Thoracic aorta (tissue), 2 donors: ENCODE measurements around the gene PCDHGB7. TPM values are rescaled to one million over a fixed set of nuclear protein-coding genes. Genes with fewer than 3 reads are reported as not detected.
A peak's percentile ranks its signal among the peaks of the same experiment; 100 is the strongest.
"Not testable (repeated sequence)": the region's sequence is repeated elsewhere in the genome, so short reads cannot be mapped to it uniquely, and the experiment has no call there.

ENCODE experiments used
- ATAC-seq: fragments of 150-250 bp; one replicate; pipeline ENCODE4 v1.8.0; 2017; ENCODE audit warnings: low read depth; ENCODE audit not compliant: insufficient number of reproducible peaks, low FRiP score
- DNase-seq: peaks from one replicate; pipeline ENCODE4 v3.0.0-alpha.2; 2020; ENCODE audit warnings: low spot score
- H3K27ac ChIP-seq, 2 donors: fragments of 200-600 bp; sonication (generic); 1 replicate in 1 of 2; 2 replicates in 1 of 2; pipeline ENCODE4 v1.5.1; 2016; ENCODE audit warnings: mild to moderate bottlenecking in 2 of 2, moderate library complexity in 2 of 2
- H3K27me3 ChIP-seq: fragments of 200-600 bp; sonication (generic); replicated peaks from 2 replicates; pipeline ENCODE4 v1.6.0; 2016; ENCODE audit warnings: mild to moderate bottlenecking; ENCODE audit not compliant: insufficient read depth
- H3K36me3 ChIP-seq: fragments of 200-600 bp; sonication (generic); one replicate; pipeline ENCODE4 v1.5.1; 2016
- H3K4me1 ChIP-seq, 2 donors: fragments of 200-600 bp; sonication (generic); 1 replicate in 1 of 2; 2 replicates in 1 of 2; pipeline versions ENCODE4 v1.5.1 to v1.6.0; 2016; ENCODE audit warnings: low read depth in 2 of 2, mild to moderate bottlenecking in 1 of 2; ENCODE audit not compliant: control insufficient read depth in 1 of 2
- H3K4me3 ChIP-seq: fragments of 200-600 bp; sonication (generic); 2 replicates; pipeline ENCODE4 v1.5.1; 2016; ENCODE audit warnings: mild to moderate bottlenecking
- H3K9me3 ChIP-seq: fragments of 200-600 bp; sonication (generic); 2 replicates; pipeline ENCODE4 v1.5.1; 2016
- total RNA-seq, 2 donors: library from RNA; depleted of rRNA; stranded (reverse); fragments of >200 nt; gene quantifications; one replicate each; pipeline versions ENCODE4 v1.1.0 to v1.2.3, GENCODE V29; 2016
- TF ChIP-seq, protein P1 (sequence below): fragments of 200-600 bp; sonication (generic); IDR thresholded peaks from one replicate; pipeline ENCODE4 v1.5.1; 2019; ENCODE audit warnings: antibody characterized with exemption

The PCDHGB7 gene
- total RNA-seq, 2 donors from 2014 or later = 18.0 to 28.1 TPM

DNA sequence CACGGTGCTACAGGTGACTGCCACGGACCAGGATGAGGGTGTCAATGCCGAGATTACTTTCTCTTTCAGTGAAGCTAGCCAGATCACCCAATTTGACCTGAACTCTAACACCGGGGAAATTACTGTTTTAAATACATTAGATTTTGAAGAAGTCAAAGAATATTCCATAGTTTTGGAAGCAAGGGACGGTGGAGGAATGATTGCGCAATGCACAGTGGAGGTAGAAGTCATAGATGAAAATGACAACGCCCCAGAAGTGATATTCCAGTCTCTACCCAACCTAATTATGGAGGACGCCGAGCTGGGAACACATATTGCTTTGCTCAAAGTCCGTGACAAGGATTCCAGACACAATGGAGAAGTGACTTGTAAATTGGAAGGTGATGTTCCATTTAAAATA is 28.8 kb upstream of the PCDHGB7 start:
- TF ChIP-seq, protein P1, sequence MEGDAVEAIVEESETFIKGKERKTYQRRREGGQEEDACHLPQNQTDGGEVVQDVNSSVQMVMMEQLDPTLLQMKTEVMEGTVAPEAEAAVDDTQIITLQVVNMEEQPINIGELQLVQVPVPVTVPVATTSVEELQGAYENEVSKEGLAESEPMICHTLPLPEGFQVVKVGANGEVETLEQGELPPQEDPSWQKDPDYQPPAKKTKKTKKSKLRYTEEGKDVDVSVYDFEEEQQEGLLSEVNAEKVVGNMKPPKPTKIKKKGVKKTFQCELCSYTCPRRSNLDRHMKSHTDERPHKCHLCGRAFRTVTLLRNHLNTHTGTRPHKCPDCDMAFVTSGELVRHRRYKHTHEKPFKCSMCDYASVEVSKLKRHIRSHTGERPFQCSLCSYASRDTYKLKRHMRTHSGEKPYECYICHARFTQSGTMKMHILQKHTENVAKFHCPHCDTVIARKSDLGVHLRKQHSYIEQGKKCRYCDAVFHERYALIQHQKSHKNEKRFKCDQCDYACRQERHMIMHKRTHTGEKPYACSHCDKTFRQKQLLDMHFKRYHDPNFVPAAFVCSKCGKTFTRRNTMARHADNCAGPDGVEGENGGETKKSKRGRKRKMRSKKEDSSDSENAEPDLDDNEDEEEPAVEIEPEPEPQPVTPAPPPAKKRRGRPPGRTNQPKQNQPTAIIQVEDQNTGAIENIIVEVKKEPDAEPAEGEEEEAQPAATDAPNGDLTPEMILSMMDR = no peak
- no peaks in the 10 kb centered on the region for H3K27me3 ChIP-seq
- H3K9me3 ChIP-seq = peaks cover 95% of the 10 kb centered on the region
- ATAC-seq (no peak), DNase-seq (no peak)
- H3K4me1 ChIP-seq = no peaks in the 10 kb centered on the region
- H3K36me3 ChIP-seq = peaks cover 5% of the 10 kb centered on the region
- no peak overlapping the region for H3K27ac ChIP-seq
- no peak overlapping the region for H3K4me3 ChIP-seq

DNA sequence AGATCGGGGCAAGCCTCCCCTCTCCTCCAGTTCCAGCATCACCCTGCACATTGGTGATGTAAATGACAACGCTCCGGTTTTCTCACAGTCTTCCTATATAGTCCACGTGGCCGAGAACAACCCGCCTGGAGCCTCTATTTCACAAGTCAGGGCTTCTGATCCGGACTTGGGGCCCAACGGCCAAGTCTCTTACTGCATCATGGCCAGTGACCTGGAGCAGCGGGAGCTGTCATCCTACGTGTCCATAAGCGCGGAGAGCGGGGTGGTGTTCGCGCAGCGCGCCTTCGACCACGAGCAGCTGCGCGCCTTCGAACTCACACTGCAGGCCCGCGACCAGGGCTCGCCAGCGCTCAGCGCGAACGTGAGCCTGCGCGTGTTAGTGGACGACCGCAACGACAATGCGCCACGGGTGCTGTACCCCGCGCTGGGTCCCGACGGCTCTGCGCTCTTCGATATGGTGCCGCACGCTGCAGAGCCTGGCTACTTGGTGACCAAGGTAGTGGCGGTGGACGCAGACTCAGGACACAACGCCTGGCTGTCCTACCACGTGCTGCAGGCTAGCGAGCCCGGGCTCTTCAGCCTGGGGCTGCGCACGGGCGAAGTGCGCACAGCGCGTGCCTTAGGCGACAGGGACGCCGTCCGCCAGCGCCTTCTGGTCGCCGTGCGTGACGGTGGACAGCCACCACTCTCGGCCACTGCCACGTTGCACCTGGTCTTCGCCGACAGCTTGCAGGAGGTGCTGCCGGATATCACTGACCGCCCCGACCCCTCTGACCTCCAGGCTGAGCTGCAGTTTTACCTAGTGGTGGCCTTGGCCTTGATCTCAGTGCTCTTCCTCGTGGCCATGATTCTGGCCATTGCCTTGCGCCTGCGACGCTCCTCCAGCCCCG is 28.1 kb upstream of the PCDHGB7 start:
- Histone ChIP-seq H3K27ac (no peak overlapping the region), H3K27me3 (no peaks in the 10 kb centered on the region), H3K4me1 (no peaks in the 10 kb centered on the region), H3K9me3 (peaks cover 95% of the 10 kb centered on the region), H3K36me3 (peaks cover 5% of the 10 kb centered on the region), H3K4me3 (peak overlapping the region; percentile 12)
- ATAC-seq (no peak), DNase-seq (no peak)
- TF ChIP-seq, protein P1 = no peak

DNA sequence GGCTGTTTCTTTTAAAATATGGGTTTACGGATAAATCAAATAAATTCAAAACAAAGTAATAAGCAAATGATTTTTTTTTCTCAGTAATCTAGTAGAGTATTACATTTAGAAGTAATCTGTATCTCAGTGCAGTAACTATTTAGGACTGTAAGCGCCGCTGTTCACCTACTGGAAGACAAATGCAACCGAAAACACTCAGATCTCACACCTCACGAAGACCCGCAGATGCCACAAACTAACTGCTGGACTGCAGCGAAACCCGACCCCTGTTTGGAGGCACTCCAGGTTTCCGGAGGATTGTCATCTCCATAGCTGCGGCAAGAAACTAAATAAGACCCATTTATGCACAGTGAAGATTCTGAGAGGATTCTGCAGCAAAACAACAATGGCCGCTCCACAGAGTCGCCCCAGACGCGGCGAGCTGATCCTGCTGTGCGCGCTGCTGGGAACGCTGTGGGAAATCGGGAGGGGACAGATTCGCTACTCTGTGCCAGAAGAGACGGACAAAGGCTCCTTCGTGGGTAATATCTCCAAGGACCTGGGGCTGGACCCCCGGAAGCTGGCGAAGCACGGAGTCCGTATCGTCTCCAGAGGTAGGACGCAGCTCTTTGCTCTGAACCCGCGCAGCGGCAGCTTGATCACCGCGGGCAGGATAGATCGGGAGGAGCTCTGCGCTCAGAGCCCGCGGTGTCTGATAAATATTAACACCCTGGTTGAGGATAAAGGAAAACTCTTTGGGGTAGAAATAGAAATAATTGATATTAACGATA is 24.9 kb upstream of the PCDHGB7 start, which contains the start of gene PCDHGA8:
TSS of gene PCDHGA8 (plus strand) at position 205 of the 770 bp plus-strand sequence. CDS start at position 386, 181 bp downstream.
- Histone ChIP-seq H3K27me3 (no peaks in the 10 kb centered on the region), H3K27ac (no peak within 1 kb of the TSS), H3K4me1 (no peaks in the 10 kb centered on the region), H3K36me3 (peaks cover 5% of the 10 kb centered on the region), H3K9me3 (peaks cover 91% of the 10 kb centered on the region), H3K4me3 (peak within 1 kb of the TSS; percentile 32)
- DNase-seq = no peak
- no peak for ATAC-seq
- TF ChIP-seq, protein P1 = no peak

DNA sequence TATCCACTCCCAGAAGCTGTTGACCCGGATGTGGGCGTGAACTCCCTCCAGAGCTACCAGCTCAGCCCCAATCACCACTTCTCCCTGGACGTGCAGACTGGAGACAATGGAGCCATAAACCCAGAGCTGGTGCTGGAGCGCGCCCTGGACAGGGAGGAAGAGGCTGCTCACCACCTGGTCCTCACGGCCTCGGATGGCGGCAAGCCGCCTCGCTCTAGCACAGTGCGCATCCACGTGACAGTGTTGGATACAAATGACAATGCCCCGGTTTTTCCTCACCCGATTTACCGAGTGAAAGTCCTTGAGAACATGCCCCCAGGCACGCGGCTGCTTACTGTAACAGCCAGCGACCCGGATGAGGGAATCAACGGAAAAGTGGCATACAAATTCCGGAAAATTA is 24.2 kb upstream of the PCDHGB7 start:
- Histone ChIP-seq H3K36me3 (peaks cover 5% of the 10 kb centered on the region), H3K4me3 (peak overlapping the region; percentile 23), H3K27me3 (no peaks in the 10 kb centered on the region), H3K27ac (no peak overlapping the region), H3K4me1 (no peaks in the 10 kb centered on the region), H3K9me3 (peaks cover 93% of the 10 kb centered on the region)
- ATAC-seq (no peak), DNase-seq (no peak)
- TF ChIP-seq, protein P1 = no peak

DNA sequence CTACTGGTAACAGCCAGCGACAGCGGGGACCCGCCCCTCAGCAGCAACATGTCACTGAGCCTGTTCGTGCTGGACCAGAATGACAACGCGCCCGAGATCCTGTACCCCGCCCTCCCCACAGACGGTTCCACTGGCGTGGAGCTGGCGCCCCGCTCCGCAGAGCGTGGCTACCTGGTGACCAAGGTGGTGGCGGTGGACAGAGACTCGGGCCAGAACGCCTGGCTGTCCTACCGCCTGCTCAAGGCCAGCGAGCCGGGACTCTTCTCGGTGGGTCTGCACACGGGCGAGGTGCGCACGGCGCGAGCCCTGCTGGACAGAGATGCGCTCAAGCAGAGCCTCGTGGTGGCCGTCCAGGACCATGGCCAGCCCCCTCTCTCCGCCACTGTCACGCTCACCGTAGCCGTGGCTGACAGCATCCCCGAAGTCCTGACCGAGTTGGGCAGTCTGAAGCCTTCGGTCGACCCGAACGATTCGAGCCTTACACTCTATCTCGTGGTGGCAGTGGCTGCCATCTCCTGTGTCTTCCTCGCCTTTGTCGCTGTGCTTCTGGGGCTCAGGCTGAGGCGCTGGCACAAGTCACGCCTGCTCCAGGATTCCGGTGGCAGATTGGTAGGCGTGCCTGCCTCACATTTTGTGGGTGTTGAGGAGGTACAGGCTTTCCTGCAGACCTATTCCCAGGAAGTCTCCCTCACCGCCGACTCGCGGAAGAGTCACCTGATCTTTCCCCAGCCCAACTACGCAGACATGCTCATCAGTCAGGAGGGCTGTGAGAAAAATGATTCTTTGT is 22.9 kb upstream of the PCDHGB7 start:
- not testable (repeated sequence) for H3K36me3 ChIP-seq, ATAC-seq, H3K27me3 ChIP-seq, H3K4me1 ChIP-seq, DNase-seq, H3K4me3 ChIP-seq, H3K27ac ChIP-seq
- H3K9me3 ChIP-seq = peaks cover 92% of the 10 kb centered on the region
